HepG2 (cell line): Measurements from ENCODE around the gene CYP11A1. TPM values are rescaled to one million over a fixed set of nuclear protein-coding genes. Genes with fewer than 3 reads are reported as not detected.

Source experiments
- ARNT2 ChIP-seq: sonication (generic); formaldehyde crosslinking; IDR thresholded peaks from 2 replicates; pipeline ENCODE4 v1.8.0; 2022; ENCODE audit warnings: mild to moderate bottlenecking, low read depth, missing genetic modification reagents, moderate library complexity
- CREM ChIP-seq, 2 experiments: sonication (generic) in 1 of 2; formaldehyde crosslinking in 1 of 2; IDR thresholded peaks; 2 replicates each; pipeline versions ENCODE4 v1.4.0 to v1.6.1; 2016 to 2020; ENCODE audit warnings: antibody characterized with exemption in 1 of 2, mild to moderate bottlenecking in 1 of 2, missing genetic modification reagents in 1 of 2
- FIP1L1 ChIP-seq: fragments of 200-400 bp; formaldehyde crosslinking; IDR thresholded peaks from 2 replicates; pipeline ENCODE4 v1.6.1; 2018; ENCODE audit warnings: low read depth, mild to moderate bottlenecking, low read length, moderate library complexity, borderline replicate concordance; ENCODE audit not compliant: insufficient read depth
- HOMEZ ChIP-seq: IDR thresholded peaks from 2 replicates; pipeline ENCODE4 v1.6.1; 2016; ENCODE audit warnings: low read depth
- KMT2B ChIP-seq: IDR thresholded peaks from 2 replicates; pipeline ENCODE4 v1.6.1; 2016; ENCODE audit warnings: missing genetic modification reagents, missing compliant biosample characterization
- MAFK ChIP-seq, 2 experiments: IDR thresholded peaks in 1 of 2; conservative IDR thresholded peaks in 1 of 2; 2 replicates each; pipeline ENCODE4 v1.6.1; 2011; ENCODE audit warnings: improper control_type of control experiment in 2 of 2, low read length in 2 of 2
- MTA1 ChIP-seq: sonication (generic); formaldehyde crosslinking; IDR thresholded peaks from 2 replicates; pipeline ENCODE4 v1.4.0; 2020; ENCODE audit warnings: missing genetic modification reagents, mild to moderate bottlenecking, borderline replicate concordance
- NBN ChIP-seq: fragments of 450-650 bp; conservative IDR thresholded peaks from 2 replicates; pipeline ENCODE4 v1.6.1; 2017
- NR2C2 ChIP-seq: sonication (generic); formaldehyde crosslinking; IDR thresholded peaks from 2 replicates; pipeline ENCODE4 v1.4.0; 2020; ENCODE audit warnings: missing genetic modification reagents, mild to moderate bottlenecking, moderate library complexity, borderline replicate concordance
- RARG ChIP-seq: sonication (generic); formaldehyde crosslinking; IDR thresholded peaks from 2 replicates; pipeline ENCODE4 v1.4.0; 2020; ENCODE audit warnings: low read depth, mild to moderate bottlenecking, missing genetic modification reagents
- SOX6 ChIP-seq, 2 experiments: fragments of 450-650 bp in 1 of 2; sonication (generic) in 1 of 2; formaldehyde crosslinking in 1 of 2; IDR thresholded peaks; 2 replicates each; pipeline versions ENCODE4 v1.4.0 to v1.6.1; 2017 to 2020; ENCODE audit warnings: antibody characterized with exemption in 1 of 2, mild to moderate bottlenecking in 1 of 2, missing genetic modification reagents in 1 of 2
- ZEB1 ChIP-seq: IDR thresholded peaks from 2 replicates; pipeline ENCODE4 v1.6.1; 2012; ENCODE audit warnings: mild to moderate bottlenecking, low read depth, inconsistent platforms; ENCODE audit not compliant: insufficient replicate concordance
- ZNF12 ChIP-seq: sonication (generic); formaldehyde crosslinking; IDR thresholded peaks from 2 replicates; pipeline ENCODE4 v1.5.0; 2020; ENCODE audit warnings: missing genetic modification reagents
- ZNF430 ChIP-seq: sonication (generic); formaldehyde crosslinking; IDR thresholded peaks from 2 replicates; pipeline ENCODE4 v1.9.0; 2021; ENCODE audit warnings: mild to moderate bottlenecking, missing genetic modification reagents
- ZNF589 ChIP-seq: sonication (generic); formaldehyde crosslinking; conservative IDR thresholded peaks from 2 replicates; pipeline ENCODE4 v1.8.0; 2022; ENCODE audit warnings: mild to moderate bottlenecking, moderate library complexity, missing genetic modification reagents
- ZNF691 ChIP-seq: sonication (generic); formaldehyde crosslinking; IDR thresholded peaks from 2 replicates; pipeline ENCODE4 v1.4.0; 2020; ENCODE audit warnings: missing genetic modification reagents, low read depth, mild to moderate bottlenecking, borderline replicate concordance
- ZNF773 ChIP-seq: sonication (generic); formaldehyde crosslinking; IDR thresholded peaks from 2 replicates; pipeline ENCODE4 v1.4.0; 2020; ENCODE audit warnings: missing genetic modification reagents, borderline replicate concordance
- ZNF782 ChIP-seq: sonication (generic); formaldehyde crosslinking; IDR thresholded peaks from 2 replicates; pipeline ENCODE4 v1.4.0; 2020; ENCODE audit warnings: missing genetic modification reagents, mild to moderate bottlenecking, borderline replicate concordance
- ZNF83 ChIP-seq: sonication (generic); formaldehyde crosslinking; IDR thresholded peaks from 2 replicates; pipeline ENCODE4 v1.4.0; 2020; ENCODE audit warnings: missing genetic modification reagents, mild to moderate bottlenecking, borderline replicate concordance
- polyA plus RNA-seq, 8 experiments: library from polyadenylated mRNA; depleted of rRNA in 3 of 8; stranded (reverse) in 7 of 8; unstranded in 1 of 8; fragments of >200 nt; fragmentation: Illumina TruSeq in 4 of 8; extraction: Trizol in 4 of 8; gene quantifications; 2 replicates each; pipeline versions ENCODE4 v1.2.1 to v1.2.3, GENCODE V29; 2011 to 2016; ENCODE audit warnings: low read depth in 4 of 8, missing spikeins in 1 of 8, mixed read lengths in 1 of 8; ENCODE audit not compliant: insufficient read depth in 1 of 8
- total RNA-seq, 5 experiments: library from RNA; depleted of rRNA; stranded (reverse); fragments of >200 nt; fragmentation: Illumina TruSeq; extraction: Trizol; gene quantifications; 2 replicates each; pipeline ENCODE4 v1.2.3, GENCODE V29; 2016; ENCODE audit warnings: low read depth in 1 of 5
- TF ChIP-seq, protein P1 (sequence below): IDR thresholded peaks from 2 replicates; pipeline ENCODE4 v1.6.1; 2016; ENCODE audit warnings: missing compliant biosample characterization, missing genetic modification reagents, borderline replicate concordance
- TF ChIP-seq, protein P2 (sequence below): sonication (generic); formaldehyde crosslinking; IDR thresholded peaks from 2 replicates; pipeline ENCODE4 v1.4.0; 2020; ENCODE audit warnings: missing genetic modification reagents
- TF ChIP-seq, protein P3 (sequence below), 2 experiments: fragments of 450-650 bp in 1 of 2; sonication (generic) in 1 of 2; formaldehyde crosslinking; IDR thresholded peaks; 2 replicates each; pipeline versions ENCODE4 v1.5.0 to v1.8.0; 2020 to 2022; ENCODE audit warnings: mild to moderate bottlenecking in 1 of 2, missing genetic modification reagents in 1 of 2

CYP11A1 gene
- total and polyA plus RNA-seq, 2 of the 13 experiments (the other 11 are each of a cell fraction or from before 2014, with no cell fraction given), result 0.66 to 0.92 TPM

DNA sequence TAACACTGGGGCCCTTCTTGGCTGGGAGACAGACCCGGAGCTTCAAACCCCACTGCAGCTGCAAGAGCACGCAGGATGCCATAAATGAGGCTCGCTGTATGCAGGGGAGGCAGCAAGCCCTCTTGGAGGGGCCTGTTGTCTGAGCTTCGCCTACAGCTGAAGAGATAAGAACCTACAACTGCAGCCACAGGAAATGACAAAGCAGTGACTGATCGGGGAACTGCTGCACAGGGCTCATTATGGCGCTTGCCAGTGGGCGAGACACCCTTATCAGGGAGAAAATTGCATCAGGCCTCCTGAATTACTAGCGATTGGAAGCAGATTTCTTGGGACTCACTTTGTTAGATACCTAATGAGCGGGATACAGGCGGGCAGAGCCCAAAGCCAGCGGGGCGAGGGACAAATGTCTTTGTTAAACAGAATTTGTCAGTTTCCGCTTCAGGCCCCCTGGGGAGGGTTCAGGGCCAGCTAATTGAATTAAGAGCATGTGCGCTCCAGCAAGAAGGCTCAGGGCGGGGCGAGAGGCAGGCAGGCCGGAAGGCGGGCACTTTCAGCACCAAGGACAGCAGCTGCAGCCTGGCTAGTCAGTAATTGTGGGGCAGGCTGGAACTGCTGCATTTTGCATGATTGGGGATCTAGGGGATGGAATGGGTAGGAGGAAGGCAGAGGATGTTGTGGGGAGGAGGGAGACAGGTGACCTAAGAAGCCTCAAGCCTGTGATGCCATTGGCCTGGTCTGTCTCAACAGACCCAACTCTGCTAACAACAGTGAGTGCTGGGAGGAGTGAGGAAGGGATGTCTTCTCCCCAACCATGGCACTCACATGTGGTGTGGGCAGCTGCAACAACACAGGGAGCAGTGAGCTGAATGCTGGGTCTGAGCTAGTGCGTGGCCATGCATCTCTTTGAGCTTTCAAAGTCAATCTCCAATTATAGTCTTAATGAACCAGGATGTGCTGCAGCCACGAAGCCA is 76.1 kb downstream of the CYP11A1 start (continued):
- TF ChIP-seq HOMEZ (CRISPR knock-in tag) (peak; percentile 50; the same call in 1 of the 2 replicates), ZNF589 (CRISPR knock-in tag) (peak; percentile 69; the same call in 1 of the 2 replicates), NBN (no peak), MAFK (conservative IDR thresholded peaks at IDR 0.05 in 1 of 2, IDR thresholded peaks at IDR 0.05 in 1 of 2; ENCODE audit: low read length in 2 of 2) (no peak), RARG (CRISPR knock-in tag) (no peak), KMT2B (CRISPR knock-in tag) (peak; percentile 68; the same call in 1 of the 2 replicates), NR2C2 (CRISPR knock-in tag) (no peak), ZNF782 (no peak), ZNF83 (CRISPR knock-in tag) (no peak), ZNF430 (CRISPR knock-in tag) (peak; percentile 75; the same call in 1 of the 2 replicates), SOX6 (IDR thresholded peaks at IDR 0.05) (no peak), SOX6 (CRISPR knock-in tag; IDR thresholded peaks at IDR 0.05) (no peak), FIP1L1 (no peak), CREM (IDR thresholded peaks at IDR 0.05) (no peak), CREM (CRISPR knock-in tag; IDR thresholded peaks at IDR 0.05) (no peak), ZEB1 (no peak), ZNF691 (CRISPR knock-in tag) (no peak; the same call in 1 of the 2 replicates), ZNF12 (CRISPR knock-in tag) (peak; percentile 84), ARNT2 (CRISPR knock-in tag) (peak; percentile 86), MTA1 (CRISPR knock-in tag) (no peak), ZNF773 (CRISPR knock-in tag) (peak; percentile 88; the same call in 1 of the 2 replicates)
- TF ChIP-seq, protein P1, sequence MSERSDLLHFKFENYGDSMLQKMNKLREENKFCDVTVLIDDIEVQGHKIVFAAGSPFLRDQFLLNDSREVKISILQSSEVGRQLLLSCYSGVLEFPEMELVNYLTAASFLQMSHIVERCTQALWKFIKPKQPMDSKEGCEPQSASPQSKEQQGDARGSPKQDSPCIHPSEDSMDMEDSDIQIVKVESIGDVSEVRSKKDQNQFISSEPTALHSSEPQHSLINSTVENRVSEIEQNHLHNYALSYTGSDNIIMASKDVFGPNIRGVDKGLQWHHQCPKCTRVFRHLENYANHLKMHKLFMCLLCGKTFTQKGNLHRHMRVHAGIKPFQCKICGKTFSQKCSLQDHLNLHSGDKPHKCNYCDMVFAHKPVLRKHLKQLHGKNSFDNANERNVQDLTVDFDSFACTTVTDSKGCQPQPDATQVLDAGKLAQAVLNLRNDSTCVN (CRISPR knock-in tag), result peak; percentile 89
- TF ChIP-seq, protein P2, sequence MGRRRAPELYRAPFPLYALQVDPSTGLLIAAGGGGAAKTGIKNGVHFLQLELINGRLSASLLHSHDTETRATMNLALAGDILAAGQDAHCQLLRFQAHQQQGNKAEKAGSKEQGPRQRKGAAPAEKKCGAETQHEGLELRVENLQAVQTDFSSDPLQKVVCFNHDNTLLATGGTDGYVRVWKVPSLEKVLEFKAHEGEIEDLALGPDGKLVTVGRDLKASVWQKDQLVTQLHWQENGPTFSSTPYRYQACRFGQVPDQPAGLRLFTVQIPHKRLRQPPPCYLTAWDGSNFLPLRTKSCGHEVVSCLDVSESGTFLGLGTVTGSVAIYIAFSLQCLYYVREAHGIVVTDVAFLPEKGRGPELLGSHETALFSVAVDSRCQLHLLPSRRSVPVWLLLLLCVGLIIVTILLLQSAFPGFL, result 0 out of 2 replicates have a peak, but pooled peaks have one; percentile 44
- TF ChIP-seq, protein P3, sequence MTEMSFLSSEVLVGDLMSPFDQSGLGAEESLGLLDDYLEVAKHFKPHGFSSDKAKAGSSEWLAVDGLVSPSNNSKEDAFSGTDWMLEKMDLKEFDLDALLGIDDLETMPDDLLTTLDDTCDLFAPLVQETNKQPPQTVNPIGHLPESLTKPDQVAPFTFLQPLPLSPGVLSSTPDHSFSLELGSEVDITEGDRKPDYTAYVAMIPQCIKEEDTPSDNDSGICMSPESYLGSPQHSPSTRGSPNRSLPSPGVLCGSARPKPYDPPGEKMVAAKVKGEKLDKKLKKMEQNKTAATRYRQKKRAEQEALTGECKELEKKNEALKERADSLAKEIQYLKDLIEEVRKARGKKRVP (CRISPR knock-in tag; IDR thresholded peaks at IDR 0.05), result no peak
